ENCODE data around the gene ADAMTS18. TPM values are rescaled to one million over a fixed set of nuclear protein-coding genes. Genes with fewer than 3 reads are reported as not detected.

Gene ADAMTS18
- total RNA-seq, 1 experiment from 2014 or later: not detected

- Histone ChIP-seq H2AFZ (ENCODE audit: low read depth, low read length, poor library complexity, severe bottlenecking) (no peak overlapping the region), H3K4me3 (replicated peaks in 1 of 2; ENCODE audit: low read depth in 1 of 2, low read length in 2 of 2) (no peak overlapping the region), H3K79me2 (ENCODE audit: insufficient read depth, low read length) (no peaks in the 10 kb centered on the region), H4K20me1 (ENCODE audit: insufficient read depth) (no peaks in the 10 kb centered on the region), H3K9me2 (ENCODE audit: insufficient read depth) (no peaks in the 10 kb centered on the region), H3K9me3 (ENCODE audit: control insufficient read depth in 1 of 2, insufficient read depth in 1 of 2, low read depth in 1 of 2, low read length in 2 of 2) (no peaks in the 10 kb centered on the region), H3K27ac (ENCODE audit: low read depth, low read length) (no peak overlapping the region), H3K27me3 (ENCODE audit: insufficient read depth, low read length) (peaks cover 7% of the 10 kb centered on the region), H3K4me1 (ENCODE audit: control insufficient read depth in 1 of 2, insufficient read depth in 2 of 2, low read length in 2 of 2) (no peaks in the 10 kb centered on the region), H3K9ac (ENCODE audit: low read length) (no peak overlapping the region), H3K36me3 (ENCODE audit: control insufficient read depth in 1 of 2, insufficient read depth in 2 of 2, low read length in 2 of 2) (no peaks in the 10 kb centered on the region), H3K4me2 (ENCODE audit: low read length) (no peak overlapping the region)
- CTCF ChIA-PET: no interaction called here
- POLR2A ChIA-PET: no interaction called here
- no TSS peak for BruUV-seq (replicated peaks)
- no peak for DNase-seq (ENCODE audit: low read depth, low spot score)
- RAD21 ChIA-PET (ENCODE audit: low non-redundant PET in 1 of 2, low total read pairs in 2 of 2, uncharacterized antibody in 2 of 2, unreplicated experiment in 2 of 2): no interaction called here
- intact Hi-C loops (cut with micrococcal nuclease): no loop called here
- no peak for TF ChIP-seq SP1 (IDR thresholded peaks at IDR 0.05; ENCODE audit: low read depth)
- TF ChIP-seq POLR2AphosphoS5 (IDR thresholded peaks at IDR 0.05; ENCODE audit: low read depth, low read length): no peak
- TF ChIP-seq, protein P1, sequence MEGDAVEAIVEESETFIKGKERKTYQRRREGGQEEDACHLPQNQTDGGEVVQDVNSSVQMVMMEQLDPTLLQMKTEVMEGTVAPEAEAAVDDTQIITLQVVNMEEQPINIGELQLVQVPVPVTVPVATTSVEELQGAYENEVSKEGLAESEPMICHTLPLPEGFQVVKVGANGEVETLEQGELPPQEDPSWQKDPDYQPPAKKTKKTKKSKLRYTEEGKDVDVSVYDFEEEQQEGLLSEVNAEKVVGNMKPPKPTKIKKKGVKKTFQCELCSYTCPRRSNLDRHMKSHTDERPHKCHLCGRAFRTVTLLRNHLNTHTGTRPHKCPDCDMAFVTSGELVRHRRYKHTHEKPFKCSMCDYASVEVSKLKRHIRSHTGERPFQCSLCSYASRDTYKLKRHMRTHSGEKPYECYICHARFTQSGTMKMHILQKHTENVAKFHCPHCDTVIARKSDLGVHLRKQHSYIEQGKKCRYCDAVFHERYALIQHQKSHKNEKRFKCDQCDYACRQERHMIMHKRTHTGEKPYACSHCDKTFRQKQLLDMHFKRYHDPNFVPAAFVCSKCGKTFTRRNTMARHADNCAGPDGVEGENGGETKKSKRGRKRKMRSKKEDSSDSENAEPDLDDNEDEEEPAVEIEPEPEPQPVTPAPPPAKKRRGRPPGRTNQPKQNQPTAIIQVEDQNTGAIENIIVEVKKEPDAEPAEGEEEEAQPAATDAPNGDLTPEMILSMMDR (IDR thresholded peaks at IDR 0.05 in 2 of 3, conservative IDR thresholded peaks at IDR 0.05 in 1 of 3; ENCODE audit: borderline replicate concordance in 1 of 3, insufficient read depth in 1 of 3, low read depth in 2 of 3, low read length in 2 of 3): no peak
- no peak for TF ChIP-seq EGR1 (IDR thresholded peaks at IDR 0.05; ENCODE audit: low read depth)
- no peak for TF ChIP-seq TCF7L2 (IDR thresholded peaks at IDR 0.05; ENCODE audit: borderline replicate concordance, extremely low read depth, insufficient read depth, insufficient read length)
- TF ChIP-seq ZNF274 (IDR thresholded peaks at IDR 0.05; ENCODE audit: low read depth, low read length): no peak
- no peak for TF ChIP-seq YY1 (IDR thresholded peaks at IDR 0.05; ENCODE audit: extremely low read depth, insufficient replicate concordance, low read depth, low read length)
- TF ChIP-seq EZH2 (IDR thresholded peaks at IDR 0.05): no peak
- TF ChIP-seq, protein P2, sequence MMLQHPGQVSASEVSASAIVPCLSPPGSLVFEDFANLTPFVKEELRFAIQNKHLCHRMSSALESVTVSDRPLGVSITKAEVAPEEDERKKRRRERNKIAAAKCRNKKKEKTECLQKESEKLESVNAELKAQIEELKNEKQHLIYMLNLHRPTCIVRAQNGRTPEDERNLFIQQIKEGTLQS (IDR thresholded peaks at IDR 0.05): no peak
- no peak for TF ChIP-seq MAX (IDR thresholded peaks at IDR 0.05)
- no peak for TF ChIP-seq ELF1 (IDR thresholded peaks at IDR 0.05; ENCODE audit: borderline replicate concordance, low read depth)
- TF ChIP-seq SRF (IDR thresholded peaks at IDR 0.05; ENCODE audit: low read depth): no peak
- TF ChIP-seq ZFX (IDR thresholded peaks at IDR 0.05): no peak
- TF ChIP-seq CBX3 (IDR thresholded peaks at IDR 0.05; ENCODE audit: low read depth): no peak
- TF ChIP-seq JUND (IDR thresholded peaks at IDR 0.05): no peak
- no peak for TF ChIP-seq CEBPB (IDR thresholded peaks at IDR 0.05; ENCODE audit: low read depth)
- TF ChIP-seq SIN3A (IDR thresholded peaks at IDR 0.05; ENCODE audit: low read depth): no peak
- ATAC-seq: no peak
These were observed 157.7 kb downstream of the ADAMTS18 start for GRCh38 chr16:77277141-77277540.
